ENCODE results near the gene C15orf61.

Gene C15orf61

DNA sequence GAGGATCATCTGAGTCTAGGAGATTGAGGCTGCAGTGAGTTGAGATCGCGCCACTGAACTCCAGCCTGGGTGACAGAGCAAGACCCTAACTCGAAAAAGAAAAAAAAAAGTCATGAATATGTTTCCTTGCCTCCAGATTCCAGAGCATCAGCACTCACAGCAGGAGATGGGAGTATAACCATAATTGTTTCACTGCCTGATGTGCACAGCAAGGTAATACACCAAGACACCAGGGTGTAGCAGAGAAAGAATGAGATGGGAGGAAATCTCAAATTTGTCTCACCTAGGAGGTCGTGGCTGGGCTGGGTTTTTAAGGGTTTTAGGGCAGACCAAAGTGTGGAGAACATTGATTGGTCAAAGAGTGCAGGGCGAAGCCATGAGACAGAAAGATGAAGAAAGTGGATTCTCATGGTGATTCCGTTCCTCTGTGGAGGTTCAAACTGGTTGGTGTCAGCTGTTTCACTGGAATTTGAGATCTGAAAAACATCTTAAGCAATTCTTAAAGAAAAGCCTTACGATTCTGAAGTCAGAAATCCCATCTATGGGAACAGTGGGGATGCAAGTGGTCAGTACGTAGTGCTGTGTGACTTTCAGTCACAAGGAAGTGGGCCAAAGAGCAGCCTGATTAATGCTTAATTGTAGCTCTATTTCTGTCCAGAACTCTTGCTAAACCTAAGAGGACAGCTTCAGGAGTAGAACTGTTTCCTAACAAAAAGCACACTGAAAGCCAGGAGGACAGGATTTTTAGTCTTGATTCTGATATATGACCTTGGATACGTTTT is 7.8 kb upstream of the C15orf61 start:
- no peak for DNase-seq (ENCODE audit: low read depth)

- DNase-seq (ENCODE audit: low read depth), result no peak
These were observed 5.8 kb upstream of the C15orf61 start for GRCh38 chr15:67515090-67515489.

DNA sequence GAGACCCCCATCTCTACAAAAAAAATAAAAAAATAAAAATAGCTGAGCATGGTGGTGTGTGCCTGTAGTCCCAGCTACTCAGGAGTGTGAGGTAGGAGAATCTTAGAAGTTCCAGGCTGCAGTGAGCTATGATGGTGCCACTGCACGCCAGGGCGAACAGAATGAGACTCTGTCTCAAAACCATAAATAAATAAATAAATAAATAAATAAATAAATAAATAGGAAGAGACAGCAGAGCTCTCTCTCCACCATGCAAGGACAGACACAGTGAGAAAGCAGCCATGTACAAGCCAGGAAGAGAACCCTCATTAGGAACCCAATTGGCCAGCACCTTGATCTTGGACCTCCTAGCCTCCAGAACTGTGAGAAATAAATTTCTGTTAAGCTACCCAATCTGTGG is 5.4 kb upstream of the C15orf61 start:
- no peak for DNase-seq (ENCODE audit: low read depth)

DNA sequence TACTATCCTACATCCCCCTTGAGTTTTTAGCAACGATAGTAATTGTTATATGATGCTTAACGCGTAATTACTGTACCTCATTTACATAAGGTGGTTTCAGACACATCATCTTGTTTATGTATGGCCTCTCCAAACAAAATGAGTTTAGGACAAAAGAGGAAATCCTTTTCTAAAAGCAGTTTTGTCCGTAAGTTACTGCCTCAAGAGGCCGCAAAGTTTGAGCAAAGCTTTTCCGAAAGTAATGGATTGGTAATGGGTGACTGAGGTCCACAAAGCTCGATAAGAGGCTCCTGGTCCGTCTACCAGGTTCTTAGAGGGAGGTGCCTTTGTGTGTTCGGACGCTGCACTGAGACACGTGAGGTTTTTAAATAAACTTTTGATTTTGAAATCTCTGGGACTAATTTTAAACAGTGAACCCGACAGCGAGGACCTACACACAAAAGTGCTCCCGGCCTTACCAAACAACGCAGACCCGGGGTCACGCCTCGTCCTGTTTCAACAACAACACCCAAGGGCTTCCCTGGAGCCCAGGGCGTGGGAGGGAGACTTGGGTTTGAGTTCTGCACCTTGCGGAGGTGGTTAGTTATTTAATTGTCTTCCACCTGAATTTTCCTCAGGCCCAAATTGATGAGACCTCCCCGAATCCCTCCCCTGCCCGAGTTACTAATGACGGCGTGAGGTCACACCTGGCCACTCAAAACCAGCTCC is 456 bp upstream of the C15orf61 start:
- DNase-seq (ENCODE audit: low read depth), result no peak

- no peak for DNase-seq (ENCODE audit: low read depth)
These were observed 1.0 kb downstream of the C15orf61 start for GRCh38 chr15:67521783-67522568.

GRCh38 chr15:67523330-67523729 is 2.4 kb downstream of the C15orf61 start:
- DNase-seq (ENCODE audit: low read depth), result no peak

DNA sequence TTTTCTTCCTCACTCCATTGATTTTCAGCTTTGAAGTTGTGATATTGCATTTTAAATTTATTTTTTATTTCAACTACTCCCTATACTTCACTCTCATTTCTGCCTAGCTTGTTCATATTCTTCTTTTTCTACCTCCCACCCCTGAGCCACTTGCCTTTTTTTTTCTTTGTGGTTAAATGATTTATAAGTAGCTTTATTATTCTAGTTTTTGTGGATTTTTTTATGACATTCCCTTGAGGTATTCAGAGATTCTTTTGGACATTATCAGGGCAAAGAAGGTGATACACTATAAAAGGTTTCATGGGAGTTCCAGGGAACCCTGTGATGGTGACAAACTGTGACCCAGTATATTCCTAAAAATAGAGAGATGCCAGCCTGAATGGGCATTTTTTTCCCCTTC is 3.3 kb downstream of the C15orf61 start:
- no peak for DNase-seq (ENCODE audit: low read depth)

- no peak for DNase-seq (ENCODE audit: low read depth)
These were observed 7.6 kb downstream of the C15orf61 start for GRCh38 chr15:67528513-67528912.

- peak; percentile 67 for DNase-seq (ENCODE audit: low read depth)
These were observed 10.5 kb downstream of the C15orf61 start for GRCh38 chr15:67531379-67531914.

GRCh38 chr15:67533873-67534272 is 12.9 kb downstream of the C15orf61 start:
- DNase-seq (ENCODE audit: low read depth), result no peak

- no peak for DNase-seq (ENCODE audit: low read depth)
These were observed 13.4 kb downstream of the C15orf61 start for GRCh38 chr15:67534360-67534759.

DNA sequence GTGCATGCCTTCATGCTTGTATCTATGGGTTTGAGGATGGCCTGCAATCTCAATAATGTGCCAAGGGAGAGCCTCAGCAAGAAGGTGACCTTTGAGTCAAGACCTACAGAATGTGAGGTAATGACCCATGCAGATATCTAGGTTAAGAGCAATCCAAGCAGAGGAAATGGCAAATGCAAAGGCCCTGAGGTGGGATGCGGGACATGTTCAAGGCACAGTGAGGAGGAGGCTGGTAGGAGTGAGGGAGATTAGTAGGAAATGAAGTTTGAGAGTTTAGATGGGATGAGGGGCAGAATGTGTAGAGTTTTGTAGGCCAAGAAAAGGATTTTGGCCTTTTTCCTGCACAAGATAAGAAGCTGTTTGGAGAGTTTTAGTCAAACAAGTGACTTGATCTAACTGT is 16.8 kb downstream of the C15orf61 start:
- DNase-seq (ENCODE audit: low read depth), result no peak

DNA sequence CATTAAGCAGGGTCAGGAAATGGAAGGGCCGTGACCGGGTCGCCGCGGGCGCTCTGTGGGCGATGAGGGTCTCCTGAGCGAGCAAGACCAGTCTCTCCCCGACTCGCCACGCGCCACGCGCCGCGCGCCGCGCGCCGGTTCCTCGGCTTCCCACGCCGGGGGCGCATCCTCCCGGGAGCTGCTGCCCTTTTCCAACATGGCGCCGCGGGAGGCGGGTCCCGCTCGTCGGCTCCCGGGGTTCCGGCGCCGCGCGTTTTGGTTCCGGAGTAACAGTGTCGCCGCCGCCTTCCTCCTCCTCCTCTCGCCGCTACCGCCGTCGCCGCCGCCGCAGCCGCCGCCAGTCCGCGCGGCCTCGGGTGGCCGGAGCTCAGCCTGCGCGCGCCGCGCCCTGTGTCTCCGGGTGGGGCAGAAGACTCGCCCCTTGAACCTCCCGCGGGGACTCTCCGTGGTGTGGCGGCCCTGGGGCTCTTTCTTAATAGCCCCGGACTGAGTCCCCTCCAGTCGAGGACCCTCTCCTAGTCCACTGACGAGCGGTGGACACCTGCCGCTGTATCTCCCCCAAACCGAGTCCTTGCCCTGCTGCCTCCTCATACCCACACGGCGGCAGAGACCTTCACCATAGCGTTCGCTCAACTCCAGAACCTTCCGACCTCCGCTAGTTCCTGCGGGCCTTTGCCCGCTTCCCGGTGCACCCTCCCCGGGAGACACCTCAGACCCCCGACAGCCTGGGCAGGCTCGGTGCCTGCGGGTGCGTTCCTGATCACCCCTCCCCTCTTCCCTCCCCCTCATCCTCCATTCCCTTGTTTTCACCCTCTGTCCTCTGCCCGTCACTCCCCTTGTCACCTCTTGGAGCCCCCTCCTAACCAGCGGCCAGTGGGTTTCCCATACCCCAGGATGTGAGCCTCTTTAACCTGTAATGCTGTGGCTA is 21.8 kb downstream of the C15orf61 start, which contains the start of gene MAP2K5:
Gene MAP2K5 (plus strand): TSS at position 284 of the 928 bp plus-strand sequence. CDS start 633 bp downstream, at position 917.
- peak; percentile 57 for DNase-seq (ENCODE audit: low read depth)

- DNase-seq (ENCODE audit: low read depth), result no peak
These were observed 22.4 kb downstream of the C15orf61 start for GRCh38 chr15:67543348-67543718.

- no peak for DNase-seq (ENCODE audit: low read depth)
These were observed 23.5 kb downstream of the C15orf61 start for GRCh38 chr15:67544475-67544874.

DNA sequence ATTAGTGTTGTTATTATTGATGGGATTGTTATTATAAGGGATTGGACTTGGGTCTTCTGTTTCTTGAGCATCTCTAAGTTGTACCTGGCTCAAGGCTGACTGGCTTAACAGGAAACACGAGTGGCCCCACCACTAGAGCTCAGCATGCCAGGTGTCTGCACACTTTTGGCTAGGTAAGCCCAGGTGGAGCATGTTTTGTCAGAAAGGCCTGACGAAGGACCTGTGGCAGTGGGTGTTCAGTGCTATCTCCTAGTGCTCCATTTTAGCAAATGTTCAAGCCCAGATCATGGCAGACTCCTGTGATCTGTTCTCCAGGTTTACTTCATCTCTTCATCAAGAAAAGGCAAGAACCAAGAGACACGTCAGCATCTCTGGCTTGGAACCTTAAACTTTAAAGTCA is 24.9 kb downstream of the C15orf61 start:
- DNase-seq (ENCODE audit: low read depth), result no peak

GRCh38 chr15:67547064-67547463 is 26.1 kb downstream of the C15orf61 start:
- no peak for DNase-seq (ENCODE audit: low read depth)

GRCh38 chr15:67547836-67548235 is 26.9 kb downstream of the C15orf61 start:
- DNase-seq (ENCODE audit: low read depth), result no peak

DNA sequence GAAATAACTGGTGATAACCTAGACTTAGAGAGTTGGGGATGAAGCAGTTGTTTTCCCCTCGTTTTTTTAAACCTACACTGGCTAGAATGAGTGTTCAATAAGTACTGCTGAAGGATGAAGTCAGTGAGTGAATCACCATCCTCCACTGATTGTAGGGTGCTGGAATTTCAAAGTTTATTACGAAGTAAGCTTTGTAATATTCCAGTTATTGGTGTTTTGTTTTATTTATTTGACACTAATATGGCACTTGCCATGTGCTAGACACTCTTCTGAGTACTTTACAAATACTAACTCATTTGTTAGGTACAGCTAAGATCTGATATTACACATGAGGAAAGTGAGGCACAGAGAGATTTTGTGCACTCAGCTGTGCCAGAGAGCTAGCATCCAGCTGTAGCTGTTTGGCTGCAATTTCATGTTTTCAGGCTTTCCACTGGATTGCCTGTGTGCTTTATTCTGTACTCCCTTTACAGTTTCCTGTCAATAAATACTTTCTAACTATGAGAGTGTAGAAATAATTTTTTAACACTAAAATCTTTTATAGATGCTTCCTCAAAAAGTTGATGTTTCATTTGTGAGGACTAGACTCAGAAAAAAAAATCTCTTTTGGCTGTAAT is 27.4 kb downstream of the C15orf61 start:
- no peak for DNase-seq (ENCODE audit: low read depth)

DNA sequence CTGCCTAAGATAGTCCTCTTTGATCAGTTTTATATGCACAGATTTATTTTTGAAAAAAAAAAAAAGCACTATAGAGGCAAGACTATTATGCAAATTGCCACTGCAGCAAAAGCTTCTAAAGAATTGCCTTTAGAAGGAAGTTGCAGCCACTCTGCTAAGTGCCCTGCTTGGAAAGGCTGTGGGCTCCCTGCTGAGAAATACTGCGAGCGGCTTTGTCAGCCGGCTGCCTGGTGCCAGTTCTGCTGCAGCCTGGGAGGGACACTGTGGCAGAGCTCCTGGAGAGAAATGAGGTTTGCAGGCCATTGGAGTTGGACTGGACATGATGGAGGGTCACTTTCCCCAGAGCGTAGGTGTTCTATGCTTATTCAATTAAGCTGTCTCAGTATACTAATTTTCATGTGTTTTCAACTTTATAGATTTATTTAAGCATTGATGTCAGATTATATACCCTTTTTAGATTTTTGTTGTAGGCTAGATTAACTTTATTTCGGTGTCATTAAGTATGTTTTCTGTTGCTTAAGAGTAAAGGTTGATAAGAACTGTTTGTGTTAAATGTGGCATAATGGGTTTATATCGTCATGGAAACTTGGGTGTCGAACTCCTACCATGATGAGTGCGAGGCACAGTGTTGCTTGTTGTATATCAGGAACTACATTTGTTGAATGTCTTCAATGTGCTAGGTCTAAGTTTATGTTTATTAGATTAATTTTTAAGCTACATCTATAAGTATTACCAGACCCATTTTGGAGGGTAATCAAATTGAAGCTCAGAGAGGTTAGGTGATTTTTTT is 28.1 kb downstream of the C15orf61 start:
- no peak for DNase-seq (ENCODE audit: low read depth)
